GM23338 (cell line): ENCODE data around the gene TARP.

Experiments used
- ATAC-seq: fragments of 200-7000 bp; cut with Tn5 transposase; 3 replicates; pipeline ENCODE4 v1.9.1; 2020
- DNase-seq: peaks from one replicate; pipeline ENCODE4 v3.0.0-alpha.2; 2015; ENCODE audit warnings: low spot score
- H2AFZ ChIP-seq: fragments of 200-600 bp; sonication (generic); 2 replicates; pipeline ENCODE4 v1.8.0; 2016; ENCODE audit warnings: antibody characterized with exemption, mild to moderate bottlenecking, moderate library complexity
- H3F3A ChIP-seq: fragments of 200-600 bp; sonication (generic); replicated peaks from 2 replicates; pipeline ENCODE4 v1.8.0; 2017; ENCODE audit warnings: antibody characterized with exemption, mixed run types, low read depth
- H3K27ac ChIP-seq: fragments of 200-600 bp; sonication (generic); 2 replicates; pipeline ENCODE4 v1.6.1; 2016; ENCODE audit warnings: low read depth
- H3K27me3 ChIP-seq: fragments of 200-600 bp; sonication (generic); 2 replicates; pipeline ENCODE4 v1.8.0; 2016; ENCODE audit warnings: mild to moderate bottlenecking, mixed run types, moderate library complexity; ENCODE audit not compliant: insufficient read depth
- H3K36me3 ChIP-seq: fragments of 200-600 bp; sonication (generic); 2 replicates; pipeline ENCODE4 v1.8.0; 2016; ENCODE audit warnings: mild to moderate bottlenecking; ENCODE audit not compliant: insufficient read depth
- H3K4me1 ChIP-seq: fragments of 200-600 bp; sonication (generic); 2 replicates; pipeline ENCODE4 v1.8.0; 2016; ENCODE audit warnings: mild to moderate bottlenecking, moderate library complexity; ENCODE audit not compliant: insufficient read depth
- H3K4me2 ChIP-seq: fragments of 200-600 bp; sonication (generic); 2 replicates; pipeline ENCODE4 v1.7.1; 2017; ENCODE audit warnings: mixed run types
- H3K4me3 ChIP-seq: fragments of 200-600 bp; sonication (generic); 2 replicates; pipeline ENCODE4 v1.6.1; 2016; ENCODE audit warnings: mixed run types
- H3K79me2 ChIP-seq: fragments of 200-600 bp; sonication (generic); replicated peaks from 2 replicates; pipeline ENCODE4 v1.8.0; 2017; ENCODE audit warnings: mild to moderate bottlenecking; ENCODE audit not compliant: insufficient read depth
- H3K9me2 ChIP-seq: fragments of 200-600 bp; sonication (generic); 2 replicates; pipeline ENCODE4 v1.8.0; 2017; ENCODE audit not compliant: insufficient read depth
- H4K20me1 ChIP-seq: fragments of 200-600 bp; sonication (generic); replicated peaks from 2 replicates; pipeline ENCODE4 v1.8.0; 2017; ENCODE audit warnings: mild to moderate bottlenecking; ENCODE audit not compliant: insufficient read depth
- H3K27ac Mint-ChIP-seq: 2 replicates; pipeline ENCODE4 v1.8.0; 2020; ENCODE audit warnings: inconsistent platforms, mild to moderate bottlenecking, moderate library complexity, mixed read lengths
- H3K27me3 Mint-ChIP-seq: 3 replicates; pipeline ENCODE4 v1.8.0; 2022; ENCODE audit warnings: low read depth, mild to moderate bottlenecking, moderate library complexity, mixed read lengths, inconsistent platforms; ENCODE audit not compliant: insufficient read depth, poor library complexity
- H3K36me3 Mint-ChIP-seq: 3 replicates; pipeline ENCODE4 v1.8.0; 2021; ENCODE audit warnings: low read depth, mild to moderate bottlenecking, inconsistent platforms, moderate library complexity, mixed read lengths
- H3K4me1 Mint-ChIP-seq: 3 replicates; pipeline ENCODE4 v1.8.0; 2020; ENCODE audit warnings: mild to moderate bottlenecking, inconsistent platforms, mixed read lengths
- H3K4me3 Mint-ChIP-seq: 3 replicates; pipeline ENCODE4 v1.8.0; 2021; ENCODE audit warnings: moderate library complexity, mild to moderate bottlenecking, inconsistent platforms, mixed read lengths
- H3K9me3 Mint-ChIP-seq: 3 replicates; pipeline ENCODE4 v1.8.0; 2020; ENCODE audit warnings: moderate library complexity, mild to moderate bottlenecking, inconsistent platforms, mixed read lengths
- CREB1 ChIP-seq: fragments of 250-450 bp; sonication (Bioruptor Pico); IDR thresholded peaks from 2 replicates; pipeline ENCODE4 v1.5.0; 2020; ENCODE audit warnings: low read depth, mild to moderate bottlenecking, moderate library complexity
- EZH2 ChIP-seq: fragments of 200-600 bp; sonication (generic); IDR thresholded peaks from one replicate; pipeline ENCODE4 v1.8.0; 2017; ENCODE audit warnings: antibody characterized with exemption, mild to moderate bottlenecking, low read depth; ENCODE audit not compliant: unreplicated experiment
- EZH2phosphoT487 ChIP-seq: fragments of 200-600 bp; sonication (generic); IDR thresholded peaks from one replicate; pipeline ENCODE4 v1.8.1; 2018; ENCODE audit warnings: antibody characterized with exemption; ENCODE audit not compliant: unreplicated experiment
- JUNB ChIP-seq: IDR thresholded peaks from one replicate; pipeline ENCODE4 v1.6.1; 2016; ENCODE audit warnings: antibody characterized with exemption; ENCODE audit not compliant: unreplicated experiment
- NANOG ChIP-seq: IDR thresholded peaks from 2 replicates; pipeline ENCODE4 v1.6.1; 2016; ENCODE audit warnings: antibody characterized with exemption, borderline replicate concordance
- POLR2AphosphoS5 ChIP-seq: IDR thresholded peaks from 2 replicates; pipeline ENCODE4 v1.6.1; 2016; ENCODE audit warnings: antibody characterized with exemption, low read depth
- STAT1 ChIP-seq: IDR thresholded peaks from one replicate; pipeline ENCODE4 v1.6.1; 2016; ENCODE audit warnings: antibody characterized with exemption; ENCODE audit not compliant: unreplicated experiment
- ZNF114 ChIP-seq: fragments of 250-450 bp; sonication (Bioruptor Pico); IDR thresholded peaks from 2 replicates; pipeline ENCODE4 v1.5.0; 2020; ENCODE audit warnings: mild to moderate bottlenecking, moderate library complexity
- ZNF331 ChIP-seq: fragments of 250-450 bp; sonication (Bioruptor Pico); IDR thresholded peaks from 2 replicates; pipeline ENCODE4 v1.5.0; 2020; ENCODE audit warnings: low read depth, mild to moderate bottlenecking, moderate library complexity
- TF ChIP-seq, protein P1 (sequence below): IDR thresholded peaks from one replicate; pipeline ENCODE4 v1.6.1; 2018; ENCODE audit warnings: antibody characterized with exemption; ENCODE audit not compliant: unreplicated experiment
- TF ChIP-seq, protein P2 (sequence below): IDR thresholded peaks from 2 replicates; pipeline ENCODE4 v1.6.1; 2016; ENCODE audit warnings: antibody characterized with exemption
- TF ChIP-seq, protein P3 (sequence below), 2 experiments: fragments of 200-600 bp in 1 of 2; sonication (generic) in 1 of 2; conservative IDR thresholded peaks; 2 replicates each; pipeline versions ENCODE4 v1.5.1 to v1.6.1; 2016 to 2017; ENCODE audit warnings: antibody characterized with exemption in 2 of 2, low read depth in 2 of 2, mild to moderate bottlenecking in 2 of 2, moderate library complexity in 1 of 2
- TF ChIP-seq, protein P4 (sequence below): fragments of 250-450 bp; sonication (Bioruptor Pico); IDR thresholded peaks from 2 replicates; pipeline ENCODE4 v1.5.0; 2020; ENCODE audit warnings: mild to moderate bottlenecking, moderate library complexity

TARP gene

DNA sequence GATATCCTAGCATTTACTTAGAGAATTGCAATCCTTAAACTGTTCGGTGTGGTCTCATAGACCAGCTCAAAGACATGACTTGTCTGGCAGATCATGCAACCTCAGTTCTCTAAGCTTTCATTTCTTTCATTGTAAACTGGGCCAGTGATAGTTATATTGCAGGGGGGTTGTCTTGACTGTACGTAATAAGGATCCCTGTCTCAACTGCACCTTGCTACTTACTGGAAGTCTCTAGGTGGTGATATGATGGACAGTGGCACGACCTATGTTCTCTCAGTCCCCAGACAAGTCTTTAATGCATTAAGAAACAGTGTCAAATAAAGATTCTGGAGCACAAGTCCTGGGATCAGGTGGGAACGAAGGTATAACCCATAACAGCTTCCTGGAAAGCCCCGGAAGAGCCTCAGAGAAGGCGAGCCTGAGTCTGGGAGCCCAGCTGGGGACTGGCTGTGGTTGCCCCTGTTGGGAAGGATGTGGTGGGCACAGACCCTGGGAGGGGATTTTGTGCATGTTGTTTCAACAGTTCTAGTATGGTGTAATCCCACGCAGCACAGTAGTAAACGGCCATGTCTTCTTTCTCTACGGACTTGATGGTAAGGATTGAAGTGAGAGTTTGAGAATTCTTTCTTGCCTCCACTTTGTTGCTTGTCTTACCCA is 26.0 kb upstream of the TARP start:
- Mint-ChIP-seq H3K4me1 (no peaks in the 10 kb centered on the region), H3K36me3 (no peaks in the 10 kb centered on the region), H3K4me3 (no peak overlapping the region), H3K9me3 (no peaks in the 10 kb centered on the region), H3K27me3 (peaks cover 2% of the 10 kb centered on the region), H3K27ac (no peak overlapping the region)
- Histone ChIP-seq H3K27me3 (no peaks in the 10 kb centered on the region), H3K4me1 (no peaks in the 10 kb centered on the region; the same call in 1 of the 2 replicates), H3F3A (no peaks in the 10 kb centered on the region), H2AFZ (no peak overlapping the region; the same call in 1 of the 2 replicates), H3K4me3 (no peak overlapping the region), H3K36me3 (no peaks in the 10 kb centered on the region), H3K27ac (no peak overlapping the region), H4K20me1 (no peaks in the 10 kb centered on the region), H3K9me2 (no peaks in the 10 kb centered on the region), H3K79me2 (no peaks in the 10 kb centered on the region), H3K4me2 (no peak overlapping the region)
- ATAC-seq = no peak
- no peak for DNase-seq
- TF ChIP-seq NANOG (no peak), STAT1 (no peak), ZNF331 (no peak), EZH2 (no peak), EZH2phosphoT487 (no peak), POLR2AphosphoS5 (no peak), CREB1 (CRISPR knock-in tag) (no peak), ZNF114 (CRISPR knock-in tag) (no peak), JUNB (no peak)
- TF ChIP-seq, protein P1, sequence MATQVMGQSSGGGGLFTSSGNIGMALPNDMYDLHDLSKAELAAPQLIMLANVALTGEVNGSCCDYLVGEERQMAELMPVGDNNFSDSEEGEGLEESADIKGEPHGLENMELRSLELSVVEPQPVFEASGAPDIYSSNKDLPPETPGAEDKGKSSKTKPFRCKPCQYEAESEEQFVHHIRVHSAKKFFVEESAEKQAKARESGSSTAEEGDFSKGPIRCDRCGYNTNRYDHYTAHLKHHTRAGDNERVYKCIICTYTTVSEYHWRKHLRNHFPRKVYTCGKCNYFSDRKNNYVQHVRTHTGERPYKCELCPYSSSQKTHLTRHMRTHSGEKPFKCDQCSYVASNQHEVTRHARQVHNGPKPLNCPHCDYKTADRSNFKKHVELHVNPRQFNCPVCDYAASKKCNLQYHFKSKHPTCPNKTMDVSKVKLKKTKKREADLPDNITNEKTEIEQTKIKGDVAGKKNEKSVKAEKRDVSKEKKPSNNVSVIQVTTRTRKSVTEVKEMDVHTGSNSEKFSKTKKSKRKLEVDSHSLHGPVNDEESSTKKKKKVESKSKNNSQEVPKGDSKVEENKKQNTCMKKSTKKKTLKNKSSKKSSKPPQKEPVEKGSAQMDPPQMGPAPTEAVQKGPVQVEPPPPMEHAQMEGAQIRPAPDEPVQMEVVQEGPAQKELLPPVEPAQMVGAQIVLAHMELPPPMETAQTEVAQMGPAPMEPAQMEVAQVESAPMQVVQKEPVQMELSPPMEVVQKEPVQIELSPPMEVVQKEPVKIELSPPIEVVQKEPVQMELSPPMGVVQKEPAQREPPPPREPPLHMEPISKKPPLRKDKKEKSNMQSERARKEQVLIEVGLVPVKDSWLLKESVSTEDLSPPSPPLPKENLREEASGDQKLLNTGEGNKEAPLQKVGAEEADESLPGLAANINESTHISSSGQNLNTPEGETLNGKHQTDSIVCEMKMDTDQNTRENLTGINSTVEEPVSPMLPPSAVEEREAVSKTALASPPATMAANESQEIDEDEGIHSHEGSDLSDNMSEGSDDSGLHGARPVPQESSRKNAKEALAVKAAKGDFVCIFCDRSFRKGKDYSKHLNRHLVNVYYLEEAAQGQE = no peak
- TF ChIP-seq, protein P2, sequence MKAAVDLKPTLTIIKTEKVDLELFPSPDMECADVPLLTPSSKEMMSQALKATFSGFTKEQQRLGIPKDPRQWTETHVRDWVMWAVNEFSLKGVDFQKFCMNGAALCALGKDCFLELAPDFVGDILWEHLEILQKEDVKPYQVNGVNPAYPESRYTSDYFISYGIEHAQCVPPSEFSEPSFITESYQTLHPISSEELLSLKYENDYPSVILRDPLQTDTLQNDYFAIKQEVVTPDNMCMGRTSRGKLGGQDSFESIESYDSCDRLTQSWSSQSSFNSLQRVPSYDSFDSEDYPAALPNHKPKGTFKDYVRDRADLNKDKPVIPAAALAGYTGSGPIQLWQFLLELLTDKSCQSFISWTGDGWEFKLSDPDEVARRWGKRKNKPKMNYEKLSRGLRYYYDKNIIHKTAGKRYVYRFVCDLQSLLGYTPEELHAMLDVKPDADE = no peak
- TF ChIP-seq, protein P3, sequence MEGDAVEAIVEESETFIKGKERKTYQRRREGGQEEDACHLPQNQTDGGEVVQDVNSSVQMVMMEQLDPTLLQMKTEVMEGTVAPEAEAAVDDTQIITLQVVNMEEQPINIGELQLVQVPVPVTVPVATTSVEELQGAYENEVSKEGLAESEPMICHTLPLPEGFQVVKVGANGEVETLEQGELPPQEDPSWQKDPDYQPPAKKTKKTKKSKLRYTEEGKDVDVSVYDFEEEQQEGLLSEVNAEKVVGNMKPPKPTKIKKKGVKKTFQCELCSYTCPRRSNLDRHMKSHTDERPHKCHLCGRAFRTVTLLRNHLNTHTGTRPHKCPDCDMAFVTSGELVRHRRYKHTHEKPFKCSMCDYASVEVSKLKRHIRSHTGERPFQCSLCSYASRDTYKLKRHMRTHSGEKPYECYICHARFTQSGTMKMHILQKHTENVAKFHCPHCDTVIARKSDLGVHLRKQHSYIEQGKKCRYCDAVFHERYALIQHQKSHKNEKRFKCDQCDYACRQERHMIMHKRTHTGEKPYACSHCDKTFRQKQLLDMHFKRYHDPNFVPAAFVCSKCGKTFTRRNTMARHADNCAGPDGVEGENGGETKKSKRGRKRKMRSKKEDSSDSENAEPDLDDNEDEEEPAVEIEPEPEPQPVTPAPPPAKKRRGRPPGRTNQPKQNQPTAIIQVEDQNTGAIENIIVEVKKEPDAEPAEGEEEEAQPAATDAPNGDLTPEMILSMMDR (conservative IDR thresholded peaks at IDR 0.05; ENCODE audit: low read depth in 2 of 2) = no peak
- TF ChIP-seq, protein P4, sequence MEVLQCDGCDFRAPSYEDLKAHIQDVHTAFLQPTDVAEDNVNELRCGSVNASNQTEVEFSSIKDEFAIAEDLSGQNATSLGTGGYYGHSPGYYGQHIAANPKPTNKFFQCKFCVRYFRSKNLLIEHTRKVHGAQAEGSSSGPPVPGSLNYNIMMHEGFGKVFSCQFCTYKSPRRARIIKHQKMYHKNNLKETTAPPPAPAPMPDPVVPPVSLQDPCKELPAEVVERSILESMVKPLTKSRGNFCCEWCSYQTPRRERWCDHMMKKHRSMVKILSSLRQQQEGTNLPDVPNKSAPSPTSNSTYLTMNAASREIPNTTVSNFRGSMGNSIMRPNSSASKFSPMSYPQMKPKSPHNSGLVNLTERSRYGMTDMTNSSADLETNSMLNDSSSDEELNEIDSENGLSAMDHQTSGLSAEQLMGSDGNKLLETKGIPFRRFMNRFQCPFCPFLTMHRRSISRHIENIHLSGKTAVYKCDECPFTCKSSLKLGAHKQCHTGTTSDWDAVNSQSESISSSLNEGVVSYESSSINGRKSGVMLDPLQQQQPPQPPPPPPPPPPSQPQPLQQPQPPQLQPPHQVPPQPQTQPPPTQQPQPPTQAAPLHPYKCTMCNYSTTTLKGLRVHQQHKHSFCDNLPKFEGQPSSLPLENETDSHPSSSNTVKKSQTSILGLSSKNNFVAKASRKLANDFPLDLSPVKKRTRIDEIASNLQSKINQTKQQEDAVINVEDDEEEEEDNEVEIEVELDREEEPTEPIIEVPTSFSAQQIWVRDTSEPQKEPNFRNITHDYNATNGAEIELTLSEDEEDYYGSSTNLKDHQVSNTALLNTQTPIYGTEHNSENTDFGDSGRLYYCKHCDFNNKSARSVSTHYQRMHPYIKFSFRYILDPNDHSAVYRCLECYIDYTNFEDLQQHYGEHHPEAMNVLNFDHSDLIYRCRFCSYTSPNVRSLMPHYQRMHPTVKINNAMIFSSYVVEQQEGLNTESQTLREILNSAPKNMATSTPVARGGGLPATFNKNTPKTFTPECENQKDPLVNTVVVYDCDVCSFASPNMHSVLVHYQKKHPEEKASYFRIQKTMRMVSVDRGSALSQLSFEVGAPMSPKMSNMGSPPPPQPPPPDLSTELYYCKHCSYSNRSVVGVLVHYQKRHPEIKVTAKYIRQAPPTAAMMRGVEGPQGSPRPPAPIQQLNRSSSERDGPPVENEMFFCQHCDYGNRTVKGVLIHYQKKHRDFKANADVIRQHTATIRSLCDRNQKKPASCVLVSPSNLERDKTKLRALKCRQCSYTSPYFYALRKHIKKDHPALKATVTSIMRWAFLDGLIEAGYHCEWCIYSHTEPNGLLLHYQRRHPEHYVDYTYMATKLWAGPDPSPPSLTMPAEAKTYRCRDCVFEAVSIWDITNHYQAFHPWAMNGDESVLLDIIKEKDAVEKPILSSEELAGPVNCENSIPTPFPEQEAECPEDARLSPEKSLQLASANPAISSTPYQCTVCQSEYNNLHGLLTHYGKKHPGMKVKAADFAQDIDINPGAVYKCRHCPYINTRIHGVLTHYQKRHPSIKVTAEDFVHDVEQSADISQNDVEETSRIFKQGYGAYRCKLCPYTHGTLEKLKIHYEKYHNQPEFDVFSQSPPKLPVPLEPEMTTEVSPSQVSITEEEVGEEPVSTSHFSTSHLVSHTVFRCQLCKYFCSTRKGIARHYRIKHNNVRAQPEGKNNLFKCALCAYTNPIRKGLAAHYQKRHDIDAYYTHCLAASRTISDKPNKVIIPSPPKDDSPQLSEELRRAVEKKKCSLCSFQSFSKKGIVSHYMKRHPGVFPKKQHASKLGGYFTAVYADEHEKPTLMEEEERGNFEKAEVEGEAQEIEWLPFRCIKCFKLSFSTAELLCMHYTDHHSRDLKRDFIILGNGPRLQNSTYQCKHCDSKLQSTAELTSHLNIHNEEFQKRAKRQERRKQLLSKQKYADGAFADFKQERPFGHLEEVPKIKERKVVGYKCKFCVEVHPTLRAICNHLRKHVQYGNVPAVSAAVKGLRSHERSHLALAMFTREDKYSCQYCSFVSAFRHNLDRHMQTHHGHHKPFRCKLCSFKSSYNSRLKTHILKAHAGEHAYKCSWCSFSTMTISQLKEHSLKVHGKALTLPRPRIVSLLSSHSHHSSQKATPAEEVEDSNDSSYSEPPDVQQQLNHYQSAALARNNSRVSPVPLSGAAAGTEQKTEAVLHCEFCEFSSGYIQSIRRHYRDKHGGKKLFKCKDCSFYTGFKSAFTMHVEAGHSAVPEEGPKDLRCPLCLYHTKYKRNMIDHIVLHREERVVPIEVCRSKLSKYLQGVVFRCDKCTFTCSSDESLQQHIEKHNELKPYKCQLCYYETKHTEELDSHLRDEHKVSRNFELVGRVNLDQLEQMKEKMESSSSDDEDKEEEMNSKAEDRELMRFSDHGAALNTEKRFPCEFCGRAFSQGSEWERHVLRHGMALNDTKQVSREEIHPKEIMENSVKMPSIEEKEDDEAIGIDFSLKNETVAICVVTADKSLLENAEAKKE (CRISPR knock-in tag) = no peak
